ENCODE results near the gene ATXN2. TPM values are rescaled to one million over a fixed set of nuclear protein-coding genes. Genes with fewer than 3 reads are reported as not detected.
A peak's percentile ranks its signal among the peaks of the same experiment; 100 is the strongest.

The ATXN2 gene
- total RNA-seq, 1 donor from 2014 or later = 42.8 TPM

DNA sequence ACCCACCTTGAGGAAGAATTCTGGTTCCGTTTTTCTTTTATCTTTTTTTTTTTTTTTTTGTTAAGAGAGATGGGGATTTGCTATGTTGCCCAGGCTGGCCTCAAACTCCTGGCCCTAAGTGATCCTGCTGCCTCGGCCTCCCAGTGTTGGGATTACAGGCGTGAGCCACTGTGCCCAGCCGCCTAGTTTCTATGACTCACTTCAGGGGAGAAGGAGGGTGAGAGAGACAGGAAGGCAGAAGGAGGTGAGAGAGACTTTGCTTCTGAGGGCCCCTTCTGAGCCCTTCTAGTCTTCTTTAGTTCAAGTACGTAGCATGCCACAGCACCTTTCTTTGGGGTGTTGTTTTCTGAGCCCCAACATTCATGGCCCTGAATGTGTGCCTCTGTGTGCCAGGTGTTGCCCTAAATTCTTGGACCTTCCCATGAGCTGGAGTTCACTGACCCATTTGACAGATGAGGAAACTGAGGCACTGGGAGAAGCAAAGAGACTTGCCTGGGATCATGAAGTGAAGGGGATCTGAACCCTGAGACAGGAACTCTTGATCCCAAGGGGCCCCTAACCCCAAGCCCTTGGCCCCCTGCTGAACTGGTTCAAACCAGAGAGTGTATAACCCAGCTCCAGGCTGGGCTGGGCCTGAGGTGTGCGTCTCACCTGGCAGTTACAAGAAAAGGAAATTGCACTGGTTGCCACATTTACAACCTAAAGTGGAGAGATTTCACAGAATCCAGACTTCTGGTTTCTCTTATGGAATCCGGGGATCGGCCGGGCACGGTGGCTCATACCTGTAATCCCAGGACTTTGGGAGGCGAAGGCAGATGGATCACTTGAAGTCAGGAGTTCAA, 172.6 kb downstream of the ATXN2 start:
- Histone ChIP-seq H3K9me3 (ENCODE audit: control insufficient read depth in 3 of 3, low read length in 3 of 3) (no peaks in the 10 kb centered on the region), H3K27ac (ENCODE audit: low read depth, low read length) (peak overlapping the region; percentile 25), H3K4me1 (ENCODE audit: control insufficient read depth in 3 of 3, insufficient read depth in 3 of 3, low read length in 3 of 3) (peaks cover 43 to 49% (median 48%) of the 10 kb centered on the region in 3 donors), H3K9ac (ENCODE audit: low read depth in 1 of 3, low read length in 3 of 3) (peak overlapping the region in 1 of 3 donors; percentile 27), H3K36me3 (ENCODE audit: control insufficient read depth in 3 of 3, insufficient read depth in 3 of 3, low read length in 3 of 3) (no peaks in the 10 kb centered on the region), H3K4me3 (ENCODE audit: low read length in 3 of 3) (no peak overlapping the region), H3K27me3 (ENCODE audit: control insufficient read depth in 3 of 3, insufficient read depth in 3 of 3, low read length in 3 of 3) (no peaks in the 10 kb centered on the region)

DNA sequence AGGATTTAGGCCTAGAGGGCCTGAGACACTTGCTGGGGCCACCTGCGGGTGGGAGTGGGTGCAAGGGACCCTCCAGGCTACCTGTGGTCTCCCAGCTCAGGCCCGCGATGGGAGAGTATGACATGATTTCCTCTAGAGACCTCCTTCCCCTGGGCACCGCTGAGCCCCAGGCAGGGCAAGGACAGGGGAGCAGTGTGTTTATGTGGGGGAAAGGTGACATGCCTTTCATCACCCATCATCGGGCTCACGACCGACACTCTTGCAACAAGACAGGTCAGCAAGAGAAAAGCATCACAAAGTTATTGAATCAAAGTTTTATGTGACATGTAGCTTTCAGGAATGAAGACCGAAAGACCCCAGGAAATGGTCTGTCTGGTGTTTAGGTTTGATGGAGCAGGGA, 173.5 kb downstream of the ATXN2 start:
- Histone ChIP-seq H3K4me3 (ENCODE audit: low read length in 3 of 3) (peak overlapping the region in 1 of 3 donors; percentile 22), H3K27me3 (ENCODE audit: control insufficient read depth in 3 of 3, insufficient read depth in 3 of 3, low read length in 3 of 3) (no peaks in the 10 kb centered on the region), H3K36me3 (ENCODE audit: control insufficient read depth in 3 of 3, insufficient read depth in 3 of 3, low read length in 3 of 3) (peaks cover 4 to 5% (median 4%) of the 10 kb centered on the region in 3 donors), H3K9me3 (ENCODE audit: control insufficient read depth in 3 of 3, low read length in 3 of 3) (no peaks in the 10 kb centered on the region), H3K4me1 (ENCODE audit: control insufficient read depth in 3 of 3, insufficient read depth in 3 of 3, low read length in 3 of 3) (peaks cover 43 to 46% (median 44%) of the 10 kb centered on the region in 3 donors), H3K27ac (ENCODE audit: low read depth, low read length) (peak overlapping the region; percentile 46), H3K9ac (ENCODE audit: low read depth in 1 of 3, low read length in 3 of 3) (peak overlapping the region; percentile 47 to 74 (median 48))

DNA sequence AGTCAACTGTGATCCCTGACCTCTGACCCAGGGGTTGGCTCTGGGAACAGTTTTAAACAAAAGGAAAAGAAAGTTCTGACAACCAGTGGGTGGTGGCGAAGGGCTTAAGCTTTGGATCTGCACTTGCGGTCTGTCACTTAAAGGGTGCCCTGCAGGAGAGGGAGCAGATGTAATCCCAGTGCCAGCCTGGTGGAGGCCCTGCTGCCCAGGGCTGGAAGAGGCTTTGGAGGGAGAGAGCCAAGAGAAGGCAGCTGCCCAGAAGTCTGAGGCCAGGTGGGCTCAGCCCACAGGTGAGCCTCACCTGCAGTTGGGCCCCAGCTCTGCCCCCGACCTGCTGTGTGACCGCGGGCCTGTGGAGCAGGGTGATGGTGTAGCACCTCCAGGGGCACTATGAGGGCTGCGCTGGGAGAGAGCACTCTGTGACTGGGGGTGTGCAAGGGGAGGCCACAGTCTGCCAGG, 174.3 kb downstream of the ATXN2 start:
- H3K27ac ChIP-seq (ENCODE audit: low read depth, low read length) = peak overlapping the region; percentile 46
- no peaks in the 10 kb centered on the region for H3K9me3 ChIP-seq (ENCODE audit: control insufficient read depth in 3 of 3, low read length in 3 of 3)
- H3K36me3 ChIP-seq (ENCODE audit: control insufficient read depth in 3 of 3, insufficient read depth in 3 of 3, low read length in 3 of 3) = peaks cover 8 to 10% (median 9%) of the 10 kb centered on the region in 3 donors
- no peak overlapping the region for H3K4me3 ChIP-seq (ENCODE audit: low read length in 3 of 3)
- H3K27me3 ChIP-seq (ENCODE audit: control insufficient read depth in 3 of 3, insufficient read depth in 3 of 3, low read length in 3 of 3) = no peaks in the 10 kb centered on the region
- peak overlapping the region in 1 of 3 donors; percentile 74 for H3K9ac ChIP-seq (ENCODE audit: low read depth in 1 of 3, low read length in 3 of 3)
- H3K4me1 ChIP-seq (ENCODE audit: control insufficient read depth in 3 of 3, insufficient read depth in 3 of 3, low read length in 3 of 3) = peaks cover 35 to 39% (median 36%) of the 10 kb centered on the region in 3 donors

DNA sequence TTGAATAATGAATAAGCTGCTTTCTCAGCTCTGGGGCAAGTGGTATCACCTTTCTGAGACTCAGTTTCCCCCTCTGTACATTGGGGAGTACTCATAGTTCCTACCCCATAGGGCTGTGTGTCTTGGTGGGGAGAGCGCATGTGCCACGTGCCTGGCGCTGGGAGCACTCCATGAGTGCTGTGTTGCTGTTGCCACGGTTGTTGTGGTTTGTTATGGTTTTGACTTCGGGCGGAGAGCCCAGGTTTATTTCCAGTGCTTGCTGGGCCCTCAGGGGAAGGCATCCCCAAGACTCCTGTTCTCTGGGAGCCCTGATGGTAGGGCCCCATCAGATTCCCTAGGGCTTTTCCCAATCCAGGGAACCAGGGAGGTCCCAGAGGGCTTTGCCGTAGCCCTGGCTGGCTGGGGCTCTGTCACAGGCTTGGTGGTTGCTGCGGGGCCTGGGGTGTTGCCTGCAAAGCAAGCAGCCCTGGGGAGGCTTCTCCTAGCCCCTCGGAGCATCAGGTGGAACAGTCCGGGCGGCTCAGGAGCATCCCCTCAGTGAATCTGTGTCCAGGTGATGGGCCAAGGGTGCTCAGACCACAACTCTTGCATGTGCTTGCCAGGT, 174.8 kb downstream of the ATXN2 start:
- Histone ChIP-seq H3K27ac (ENCODE audit: low read depth, low read length) (no peak overlapping the region), H3K9ac (ENCODE audit: low read depth in 1 of 3, low read length in 3 of 3) (peak overlapping the region in 1 of 3 donors; percentile 33), H3K27me3 (ENCODE audit: control insufficient read depth in 3 of 3, insufficient read depth in 3 of 3, low read length in 3 of 3) (no peaks in the 10 kb centered on the region), H3K4me3 (ENCODE audit: low read length in 3 of 3) (no peak overlapping the region), H3K36me3 (ENCODE audit: control insufficient read depth in 3 of 3, insufficient read depth in 3 of 3, low read length in 3 of 3) (peaks cover 11 to 14% (median 13%) of the 10 kb centered on the region in 3 donors), H3K4me1 (ENCODE audit: control insufficient read depth in 3 of 3, insufficient read depth in 3 of 3, low read length in 3 of 3) (peaks cover 32 to 37% (median 32%) of the 10 kb centered on the region in 3 donors), H3K9me3 (ENCODE audit: control insufficient read depth in 3 of 3, low read length in 3 of 3) (no peaks in the 10 kb centered on the region)

DNA sequence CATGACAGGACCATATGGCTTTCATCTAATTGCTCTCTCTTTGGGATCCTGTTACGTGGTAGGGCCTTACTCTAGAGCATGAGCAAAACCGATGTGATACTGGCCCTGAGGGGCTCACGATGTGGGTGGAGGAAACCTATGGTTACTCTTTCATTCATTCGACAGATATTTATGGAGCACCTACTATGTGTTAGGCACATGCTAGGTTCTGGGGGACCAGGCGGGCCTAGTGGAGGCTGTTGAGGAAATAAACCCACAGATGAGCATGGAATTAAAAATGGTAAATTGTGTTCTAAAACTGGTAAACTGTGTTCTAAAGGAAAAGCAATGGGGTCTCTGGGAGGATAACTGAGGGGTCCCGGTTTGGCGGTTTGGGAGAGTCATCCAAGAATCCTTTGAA, 178.6 kb downstream of the ATXN2 start:
- Histone ChIP-seq H3K27me3 (ENCODE audit: control insufficient read depth in 3 of 3, insufficient read depth in 3 of 3, low read length in 3 of 3) (no peaks in the 10 kb centered on the region), H3K4me3 (ENCODE audit: low read length in 3 of 3) (no peak overlapping the region), H3K36me3 (ENCODE audit: control insufficient read depth in 3 of 3, insufficient read depth in 3 of 3, low read length in 3 of 3) (peaks cover 16 to 20% (median 17%) of the 10 kb centered on the region in 3 donors), H3K9me3 (ENCODE audit: control insufficient read depth in 3 of 3, low read length in 3 of 3) (no peaks in the 10 kb centered on the region), H3K4me1 (ENCODE audit: control insufficient read depth in 3 of 3, insufficient read depth in 3 of 3, low read length in 3 of 3) (peaks cover 14 to 15% (median 15%) of the 10 kb centered on the region in 3 donors), H3K9ac (ENCODE audit: low read depth in 1 of 3, low read length in 3 of 3) (no peak overlapping the region), H3K27ac (ENCODE audit: low read depth, low read length) (no peak overlapping the region)

DNA sequence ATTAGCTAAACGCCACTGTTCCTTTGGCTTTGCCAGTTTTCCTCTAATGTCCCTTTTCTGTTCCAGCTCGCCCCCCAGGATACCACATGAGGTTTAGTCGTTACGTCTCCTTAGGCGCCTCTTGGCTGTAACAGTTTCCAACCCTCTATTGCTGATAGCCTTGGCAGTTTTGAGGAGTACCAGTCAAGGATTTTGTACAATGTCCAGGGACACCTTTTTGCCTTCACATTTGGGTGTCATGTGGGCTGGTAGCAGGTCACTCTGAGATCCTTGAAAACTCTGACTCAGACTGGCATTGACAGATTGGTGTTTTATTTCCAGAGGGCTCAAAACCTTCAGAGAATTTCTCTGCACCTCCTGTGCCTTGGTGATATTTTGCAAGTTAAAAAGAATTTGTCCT, 179.3 kb downstream of the ATXN2 start:
- H3K27ac ChIP-seq (ENCODE audit: low read depth, low read length) = no peak overlapping the region
- H3K27me3 ChIP-seq (ENCODE audit: control insufficient read depth in 3 of 3, insufficient read depth in 3 of 3, low read length in 3 of 3) = no peaks in the 10 kb centered on the region
- no peaks in the 10 kb centered on the region for H3K9me3 ChIP-seq (ENCODE audit: control insufficient read depth in 3 of 3, low read length in 3 of 3)
- H3K4me1 ChIP-seq (ENCODE audit: control insufficient read depth in 3 of 3, insufficient read depth in 3 of 3, low read length in 3 of 3) = peaks cover 8 to 11% (median 8%) of the 10 kb centered on the region in 3 donors
- no peak overlapping the region for H3K4me3 ChIP-seq (ENCODE audit: low read length in 3 of 3)
- peaks cover 16 to 20% (median 17%) of the 10 kb centered on the region in 3 donors for H3K36me3 ChIP-seq (ENCODE audit: control insufficient read depth in 3 of 3, insufficient read depth in 3 of 3, low read length in 3 of 3)
- H3K9ac ChIP-seq (ENCODE audit: low read depth in 1 of 3, low read length in 3 of 3) = no peak overlapping the region

DNA sequence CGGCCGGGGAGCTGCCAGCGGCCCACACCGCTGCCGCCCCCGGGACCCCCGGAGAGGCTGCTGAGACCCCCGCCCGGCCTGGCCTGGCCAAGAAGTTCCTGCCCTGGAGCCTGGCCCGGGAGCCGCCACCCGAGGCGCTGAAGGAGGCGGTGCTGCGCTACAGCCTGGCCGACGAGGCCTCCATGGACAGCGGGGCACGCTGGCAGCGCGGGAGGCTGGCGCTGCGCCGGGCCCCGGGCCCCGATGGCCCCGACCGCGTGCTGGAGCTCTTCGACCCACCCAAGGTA, 180.6 kb downstream of the ATXN2 start:
- no peak overlapping the region for H3K4me3 ChIP-seq (ENCODE audit: low read length in 3 of 3)
- no peaks in the 10 kb centered on the region for H3K9me3 ChIP-seq (ENCODE audit: control insufficient read depth in 3 of 3, low read length in 3 of 3)
- no peak overlapping the region for H3K9ac ChIP-seq (ENCODE audit: low read depth in 1 of 3, low read length in 3 of 3)
- H3K27me3 ChIP-seq (ENCODE audit: control insufficient read depth in 3 of 3, insufficient read depth in 3 of 3, low read length in 3 of 3) = no peaks in the 10 kb centered on the region
- H3K36me3 ChIP-seq (ENCODE audit: control insufficient read depth in 3 of 3, insufficient read depth in 3 of 3, low read length in 3 of 3) = peaks cover 16 to 20% (median 17%) of the 10 kb centered on the region in 3 donors
- H3K27ac ChIP-seq (ENCODE audit: low read depth, low read length) = no peak overlapping the region
- H3K4me1 ChIP-seq (ENCODE audit: control insufficient read depth in 3 of 3, insufficient read depth in 3 of 3, low read length in 3 of 3) = peaks cover 5 to 13% (median 11%) of the 10 kb centered on the region in 3 donors

DNA sequence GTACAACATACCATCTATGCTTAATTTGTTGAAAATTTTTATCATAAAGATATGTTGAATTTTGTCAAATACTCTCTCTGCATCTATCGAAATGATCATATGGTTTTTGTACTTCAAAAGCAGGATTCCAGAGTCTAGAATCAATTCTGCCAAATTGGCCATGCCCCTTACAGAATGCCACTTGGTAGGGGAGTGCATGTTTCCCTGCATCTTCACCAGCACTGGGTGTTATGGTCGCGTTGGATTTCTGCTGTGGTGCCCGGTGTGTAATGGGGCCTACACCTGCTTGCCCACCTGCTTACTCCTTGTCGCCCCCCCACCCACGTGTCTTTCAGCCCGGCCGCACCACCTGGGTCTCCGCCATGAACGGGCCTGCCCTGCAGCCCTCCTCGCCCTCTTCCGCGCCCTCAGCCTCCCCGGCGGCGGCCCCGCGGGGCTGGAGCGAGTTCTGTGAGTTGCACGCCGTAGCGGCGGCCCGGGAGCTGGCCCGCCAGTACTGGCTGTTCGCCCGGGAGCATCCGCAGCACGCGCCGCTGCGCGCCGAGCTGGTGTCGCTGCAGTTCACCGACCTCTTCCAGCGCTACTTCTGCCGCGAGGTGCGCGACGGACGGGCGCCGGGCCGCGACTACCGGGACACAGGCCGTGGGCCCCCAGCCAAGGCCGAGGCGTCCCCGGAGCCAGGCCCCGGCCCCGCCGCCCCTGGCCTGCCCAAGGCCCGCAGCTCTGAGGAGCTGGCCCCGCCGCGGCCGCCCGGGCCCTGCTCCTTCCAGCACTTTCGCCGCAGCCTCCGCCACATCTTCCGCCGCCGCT, 181.1 kb downstream of the ATXN2 start:
- H3K27ac ChIP-seq (ENCODE audit: low read depth, low read length) = no peak overlapping the region
- H3K27me3 ChIP-seq (ENCODE audit: control insufficient read depth in 3 of 3, insufficient read depth in 3 of 3, low read length in 3 of 3) = no peaks in the 10 kb centered on the region
- H3K4me1 ChIP-seq (ENCODE audit: control insufficient read depth in 3 of 3, insufficient read depth in 3 of 3, low read length in 3 of 3) = peaks cover 8 to 18% (median 17%) of the 10 kb centered on the region in 3 donors
- no peak overlapping the region for H3K9ac ChIP-seq (ENCODE audit: low read depth in 1 of 3, low read length in 3 of 3)
- peaks cover 16 to 20% (median 17%) of the 10 kb centered on the region in 3 donors for H3K36me3 ChIP-seq (ENCODE audit: control insufficient read depth in 3 of 3, insufficient read depth in 3 of 3, low read length in 3 of 3)
- no peak overlapping the region for H3K4me3 ChIP-seq (ENCODE audit: low read length in 3 of 3)
- H3K9me3 ChIP-seq (ENCODE audit: control insufficient read depth in 3 of 3, low read length in 3 of 3) = no peaks in the 10 kb centered on the region

DNA sequence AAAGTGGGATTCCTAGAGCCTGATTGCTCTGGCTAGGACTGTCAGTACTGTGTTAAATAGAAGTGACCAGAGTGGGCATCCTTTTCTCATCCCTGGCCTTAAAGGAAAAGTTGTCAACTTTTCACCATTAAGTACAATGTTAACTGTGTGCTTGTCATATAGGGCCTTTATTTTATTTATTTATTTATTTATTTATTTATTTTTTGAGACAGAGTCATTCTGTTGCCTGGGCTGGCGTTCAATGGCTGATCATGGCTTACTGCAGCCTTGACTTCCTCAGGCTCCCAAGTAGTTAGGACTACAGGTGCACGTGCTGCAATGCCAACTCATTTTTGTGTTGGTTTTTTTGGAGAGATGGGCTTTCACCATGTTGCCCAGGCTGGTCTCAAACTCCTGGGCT, 181.8 kb downstream of the ATXN2 start:
- Histone ChIP-seq H3K36me3 (ENCODE audit: control insufficient read depth in 3 of 3, insufficient read depth in 3 of 3, low read length in 3 of 3) (peaks cover 16 to 20% (median 17%) of the 10 kb centered on the region in 3 donors), H3K9me3 (ENCODE audit: control insufficient read depth in 3 of 3, low read length in 3 of 3) (no peaks in the 10 kb centered on the region), H3K4me3 (ENCODE audit: low read length in 3 of 3) (no peak overlapping the region), H3K4me1 (ENCODE audit: control insufficient read depth in 3 of 3, insufficient read depth in 3 of 3, low read length in 3 of 3) (peaks cover 8 to 22% (median 20%) of the 10 kb centered on the region in 3 donors), H3K27ac (ENCODE audit: low read depth, low read length) (no peak overlapping the region), H3K9ac (ENCODE audit: low read depth in 1 of 3, low read length in 3 of 3) (no peak overlapping the region), H3K27me3 (ENCODE audit: control insufficient read depth in 3 of 3, insufficient read depth in 3 of 3, low read length in 3 of 3) (no peaks in the 10 kb centered on the region)
